RPMI7951 (cell line): ENCODE results near the gene STRA8. TPM values are rescaled to one million over a fixed set of nuclear protein-coding genes. Genes with fewer than 3 reads are reported as not detected.

Experiments
- DNase-seq: peaks from one replicate; pipeline ENCODE4 v3.0.0-alpha.2; 2012; ENCODE audit warnings: low read depth
- total RNA-seq: library from RNA; depleted of rRNA; stranded (reverse); fragments of >200 nt; shearing (Covaris generic); gene quantifications from 2 replicates; pipeline ENCODE4 v1.2.3, GENCODE V29; 2014; rRNA removed

The STRA8 gene
- total RNA-seq = not detected in 2 replicates

- no peak for DNase-seq
These were observed at the start of gene STRA8 for GRCh38 chr7:135233570-135233969. TSS of gene STRA8 (plus strand) at chr7:135233838. CDS start at chr7:135240525, 6,687 bp downstream.

GRCh38 chr7:135184254-135184841 lies 49.3 kb upstream of the STRA8 start:
- DNase-seq = no peak

- no peak for DNase-seq
These were observed 48.0 kb upstream of the STRA8 start for GRCh38 chr7:135185471-135186260.

- DNase-seq = no peak
These were observed 47.4 kb upstream of the STRA8 start for GRCh38 chr7:135186261-135186540.

- DNase-seq = no peak
These were observed 46.8 kb upstream of the STRA8 start for GRCh38 chr7:135186841-135187253.

- DNase-seq = no peak
These were observed 45.2 kb upstream of the STRA8 start for GRCh38 chr7:135188298-135188984.

GRCh38 chr7:135189221-135189662 lies 44.4 kb upstream of the STRA8 start:
- DNase-seq = no peak

- DNase-seq = no peak
These were observed 43.7 kb upstream of the STRA8 start for GRCh38 chr7:135189961-135190360.

GRCh38 chr7:135190703-135191102 lies 42.9 kb upstream of the STRA8 start:
- no peak for DNase-seq

- DNase-seq = no peak
These were observed 40.6 kb upstream of the STRA8 start for GRCh38 chr7:135192914-135193536.

GRCh38 chr7:135193615-135194081 lies 40.0 kb upstream of the STRA8 start:
- DNase-seq = peak; percentile 91

- DNase-seq = peak; percentile 55
These were observed 39.0 kb upstream of the STRA8 start for GRCh38 chr7:135194494-135195095.

- DNase-seq = no peak
These were observed 38.5 kb upstream of the STRA8 start for GRCh38 chr7:135195156-135195555.

GRCh38 chr7:135195968-135196629 lies 37.5 kb upstream of the STRA8 start:
- no peak for DNase-seq

GRCh38 chr7:135197343-135197742 lies 36.3 kb upstream of the STRA8 start:
- no peak for DNase-seq

GRCh38 chr7:135197906-135198655 lies 35.6 kb upstream of the STRA8 start:
- no peak for DNase-seq

GRCh38 chr7:135199439-135199838 lies 34.2 kb upstream of the STRA8 start:
- no peak for DNase-seq

- peak; percentile 34 for DNase-seq
These were observed 32.8 kb upstream of the STRA8 start for GRCh38 chr7:135200821-135201331.

- DNase-seq = no peak
These were observed 32.3 kb upstream of the STRA8 start for GRCh38 chr7:135201350-135201749.

GRCh38 chr7:135204341-135204749 lies 29.3 kb upstream of the STRA8 start:
- peak; percentile 85 for DNase-seq
